GM12878 (cell line): ENCODE results near the gene TERF2IP. TPM values are rescaled to one million over a fixed set of nuclear protein-coding genes. Genes with fewer than 3 reads are reported as not detected.
A peak's percentile ranks its signal among the peaks of the same experiment; 100 is the strongest.

Experiments used
- ATAC-seq: fragments of 200-7000 bp; cut with Tn5 transposase; 3 replicates; pipeline ENCODE4 v1.9.1; 2020; ENCODE audit warnings: mild to moderate bottlenecking, moderate library complexity
- BruUV-seq: library from RNA; stranded (reverse); fragments of 400-500 nt; replicated peaks from 2 replicates; lab custom pipeline; 2021; lab: Mats Ljungman, UMichigan
- CTCF ChIA-PET: fragments of 300-600 bp; sonication (Branson Sonifier 250); formaldehyde crosslinking; extraction: SDS; loops from one replicate; lab custom pipeline; 2021; ENCODE audit warnings: inconsistent platforms; lab: Yijun Ruan, JAX
- POLR2A ChIA-PET: fragments of 350-600 bp; formaldehyde crosslinking; extraction: SDS; loops from one replicate; lab custom pipeline; 2021; ENCODE audit warnings: inconsistent platforms; lab: Charles Lee
- RAD21 ChIA-PET: fragments of 300-600 bp; sonication (Branson Sonifier 250); formaldehyde crosslinking; loops from one replicate; lab custom pipeline; 2023; ENCODE audit warnings: antibody characterized with exemption; ENCODE audit not compliant: unreplicated experiment; lab: Charles Lee
- SMC1A ChIA-PET: fragments of 300-600 bp; sonication (Branson Sonifier 250); formaldehyde crosslinking; loops from one replicate; lab custom pipeline; 2023; ENCODE audit not compliant: unreplicated experiment, uncharacterized antibody; lab: Charles Lee
- DNase-seq: peaks from one replicate; pipeline ENCODE4 v3.0.0-alpha.2; 2011; ENCODE audit warnings: low read depth, low spot score
- FAIRE-seq: peaks from 3 replicates; lab custom pipeline; 2011; peaks lifted over from hg19 to GRCh38; lab: Jason Lieb, UNC
- H2AFZ ChIP-seq: 2 replicates; pipeline ENCODE4 v1.6.0; 2011; ENCODE audit warnings: low read depth, low read length, control low read depth; ENCODE audit not compliant: control insufficient read depth
- H3K27ac ChIP-seq: 2 replicates; pipeline ENCODE4 v1.5.1; 2011; ENCODE audit warnings: control low read depth; ENCODE audit not compliant: control insufficient read depth, insufficient read depth
- H3K27me3 ChIP-seq, 2 experiments: replicated peaks in 1 of 2; 2 replicates each; pipeline versions ENCODE4 v1.6.0 to v1.6.1; 2011; ENCODE audit warnings: low read length in 1 of 2; ENCODE audit not compliant: control insufficient read depth in 2 of 2, insufficient read depth in 2 of 2
- H3K36me3 ChIP-seq, 2 experiments: 2 replicates each; pipeline ENCODE4 v1.5.1; 2011; ENCODE audit warnings: low read length in 1 of 2; ENCODE audit not compliant: control insufficient read depth in 2 of 2, insufficient read depth in 2 of 2
- H3K4me1 ChIP-seq: 2 replicates; pipeline ENCODE4 v1.6.1; 2011; ENCODE audit warnings: mild to moderate bottlenecking, low read length, moderate library complexity, mixed read lengths; ENCODE audit not compliant: control insufficient read depth, insufficient read depth
- H3K4me2 ChIP-seq: 2 replicates; pipeline ENCODE4 v1.6.0; 2011; ENCODE audit warnings: control low read depth; ENCODE audit not compliant: control insufficient read depth, insufficient read depth
- H3K4me3 ChIP-seq: fragments of 200-600 bp; sonication (generic); 2 replicates; pipeline ENCODE4 v1.5.1; 2016
- H3K79me2 ChIP-seq: 2 replicates; pipeline ENCODE4 v1.6.0; 2011; ENCODE audit warnings: low read length; ENCODE audit not compliant: control insufficient read depth, insufficient read depth
- H3K9ac ChIP-seq: 2 replicates; pipeline ENCODE4 v1.8.0; 2011; ENCODE audit warnings: low read length, control low read depth, mixed read lengths; ENCODE audit not compliant: control insufficient read depth, insufficient read depth
- H3K9me3 ChIP-seq: replicated peaks from 3 replicates; pipeline ENCODE4 v1.5.1; 2011; ENCODE audit warnings: mild to moderate bottlenecking, low read length; ENCODE audit not compliant: control insufficient read depth, insufficient read depth
- H4K20me1 ChIP-seq: 2 replicates; pipeline ENCODE4 v1.6.0; 2011; ENCODE audit not compliant: control insufficient read depth, insufficient read depth
- ASH2L ChIP-seq: fragments of 300-600, 200-600 bp; sonication (generic); IDR thresholded peaks from 2 replicates; pipeline ENCODE4 v1.6.1; 2017; ENCODE audit warnings: low read depth, mild to moderate bottlenecking, borderline replicate concordance
- CHD4 ChIP-seq: fragments of 200-600 bp; sonication (generic); IDR thresholded peaks from 2 replicates; pipeline ENCODE4 v1.6.1; 2016; ENCODE audit warnings: mild to moderate bottlenecking
- POLR2AphosphoS2 ChIP-seq: IDR thresholded peaks from 2 replicates; pipeline ENCODE4 v1.6.1; 2011; ENCODE audit warnings: low read depth, mild to moderate bottlenecking, low read length, improper control_type of control experiment, moderate library complexity
- ZNF217 ChIP-seq: fragments of 450-650 bp; IDR thresholded peaks from 2 replicates; pipeline ENCODE4 v1.6.1; 2017; ENCODE audit warnings: antibody characterized with exemption, mild to moderate bottlenecking
- in situ Hi-C: fragments of 300-500 bp; cut with MboI; formaldehyde crosslinking; loops from 9 replicates; pipeline ENCODE4 v1.14.3; 2018; ENCODE audit warnings: mixed read lengths
- intact Hi-C: fragments of 100-400 bp; cut with micrococcal nuclease; formaldehyde crosslinking; loops from one replicate; pipeline ENCODE4 v1.14.2; 2022; ENCODE audit not compliant: unreplicated experiment
- polyA plus RNA-seq, 11 experiments: library from polyadenylated mRNA; depleted of rRNA in 4 of 11; unstranded in 6 of 11; stranded (reverse) in 5 of 11; fragments of >200 nt; fragmentation: Nextera tagmentation in 4 of 11; fragmentation: Illumina TruSeq in 1 of 11; extraction: Ambion mirVana in 4 of 11; extraction: Trizol in 1 of 11; gene quantifications; 1 replicate in 1 of 11; 2 replicates in 10 of 11; pipeline versions ENCODE4 v1.2.1 to v1.2.3, GENCODE V29; 2011 to 2016; ENCODE audit warnings: inconsistent platforms in 2 of 11, missing spikeins in 2 of 11, low read depth in 1 of 11
- total RNA-seq, 4 experiments: library from RNA; depleted of rRNA in 3 of 4; stranded (reverse); fragments of >200 nt in 3 of 4; fragmentation: Illumina TruSeq in 1 of 4; extraction: Trizol in 1 of 4; gene quantifications; 2 replicates each; pipeline versions ENCODE4 v1.2.1 to v1.2.3, GENCODE V29; 2013 to 2021
- TF ChIP-seq, protein P1 (sequence below): IDR thresholded peaks from 2 replicates; pipeline ENCODE4 v1.6.1; 2012; ENCODE audit warnings: low read length, inconsistent platforms
- TF ChIP-seq, protein P2 (sequence below): fragments of 450-650 bp; conservative IDR thresholded peaks from 2 replicates; pipeline ENCODE4 v1.6.1; 2017; ENCODE audit warnings: mild to moderate bottlenecking, moderate library complexity

TERF2IP gene
- total and polyA plus RNA-seq, 10 of the 15 experiments (the other 5 are each of a cell fraction or from before 2014, with no cell fraction given), result 19.6 to 93.1 (median 54.4) TPM

GRCh38 chr16:75687361-75687760 lies 39.8 kb downstream of the TERF2IP start:
- no peaks in the 10 kb centered on the region for H3K27me3 ChIP-seq
- no peak overlapping the region for H3K9ac ChIP-seq
- CTCF ChIA-PET, result no interaction called here
- RAD21 ChIA-PET, result no interaction called here
- H3K79me2 ChIP-seq, result no peaks in the 10 kb centered on the region
- no peak for FAIRE-seq
- H2AFZ ChIP-seq, result no peak overlapping the region
- no peaks in the 10 kb centered on the region for H3K4me1 ChIP-seq
- H3K4me2 ChIP-seq, result no peak overlapping the region
- intact Hi-C loops, result no loop called here
- ATAC-seq, result no peak
- H3K9me3 ChIP-seq, result no peaks in the 10 kb centered on the region
- TF ChIP-seq, protein P1, sequence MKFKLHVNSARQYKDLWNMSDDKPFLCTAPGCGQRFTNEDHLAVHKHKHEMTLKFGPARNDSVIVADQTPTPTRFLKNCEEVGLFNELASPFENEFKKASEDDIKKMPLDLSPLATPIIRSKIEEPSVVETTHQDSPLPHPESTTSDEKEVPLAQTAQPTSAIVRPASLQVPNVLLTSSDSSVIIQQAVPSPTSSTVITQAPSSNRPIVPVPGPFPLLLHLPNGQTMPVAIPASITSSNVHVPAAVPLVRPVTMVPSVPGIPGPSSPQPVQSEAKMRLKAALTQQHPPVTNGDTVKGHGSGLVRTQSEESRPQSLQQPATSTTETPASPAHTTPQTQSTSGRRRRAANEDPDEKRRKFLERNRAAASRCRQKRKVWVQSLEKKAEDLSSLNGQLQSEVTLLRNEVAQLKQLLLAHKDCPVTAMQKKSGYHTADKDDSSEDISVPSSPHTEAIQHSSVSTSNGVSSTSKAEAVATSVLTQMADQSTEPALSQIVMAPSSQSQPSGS, result 0 out of 2 replicates have a peak, but pooled peaks have one; percentile 27
- TF ChIP-seq CHD4 (no peak), ASH2L (no peak), ZNF217 (no peak), POLR2AphosphoS2 (no peak)
- TF ChIP-seq, protein P2, sequence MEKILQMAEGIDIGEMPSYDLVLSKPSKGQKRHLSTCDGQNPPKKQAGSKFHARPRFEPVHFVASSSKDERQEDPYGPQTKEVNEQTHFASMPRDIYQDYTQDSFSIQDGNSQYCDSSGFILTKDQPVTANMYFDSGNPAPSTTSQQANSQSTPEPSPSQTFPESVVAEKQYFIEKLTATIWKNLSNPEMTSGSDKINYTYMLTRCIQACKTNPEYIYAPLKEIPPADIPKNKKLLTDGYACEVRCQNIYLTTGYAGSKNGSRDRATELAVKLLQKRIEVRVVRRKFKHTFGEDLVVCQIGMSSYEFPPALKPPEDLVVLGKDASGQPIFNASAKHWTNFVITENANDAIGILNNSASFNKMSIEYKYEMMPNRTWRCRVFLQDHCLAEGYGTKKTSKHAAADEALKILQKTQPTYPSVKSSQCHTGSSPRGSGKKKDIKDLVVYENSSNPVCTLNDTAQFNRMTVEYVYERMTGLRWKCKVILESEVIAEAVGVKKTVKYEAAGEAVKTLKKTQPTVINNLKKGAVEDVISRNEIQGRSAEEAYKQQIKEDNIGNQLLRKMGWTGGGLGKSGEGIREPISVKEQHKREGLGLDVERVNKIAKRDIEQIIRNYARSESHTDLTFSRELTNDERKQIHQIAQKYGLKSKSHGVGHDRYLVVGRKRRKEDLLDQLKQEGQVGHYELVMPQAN, result no peak
- BruUV-seq, result no TSS peak
- no peak overlapping the region for H3K4me3 ChIP-seq
- in situ Hi-C loops, result no loop called here
- no peak overlapping the region for H3K27ac ChIP-seq
- H3K36me3 ChIP-seq, result no peaks in the 10 kb centered on the region
- POLR2A ChIA-PET, result no interaction called here
- SMC1A ChIA-PET, result no interaction called here
- no peak for DNase-seq
- H4K20me1 ChIP-seq, result no peaks in the 10 kb centered on the region
